ENCODE data around the gene LRRN3.
A peak's percentile ranks its signal among the peaks of the same experiment; 100 is the strongest.

LRRN3 gene

GRCh38 chr7:111090846-111091245 is at the start of gene LRRN3:
TSS of gene LRRN3 (plus strand) at chr7:111091127. CDS start at chr7:111122773, 31,646 bp downstream.
- H3K4me3 ChIP-seq (ENCODE audit: low read depth, low read length), result peak within 1 kb of the TSS; percentile 46
- no peak for TF ChIP-seq CTCF (IDR thresholded peaks at IDR 0.05; ENCODE audit: low read depth, low read length, missing control alignments)
- in situ Hi-C loops (cut with HindIII; ENCODE audit: low sequenced_read_pairs), result no loop called here
- DNase-seq (ENCODE audit: low read depth), result no peak

- TF ChIP-seq CTCF (IDR thresholded peaks at IDR 0.05; ENCODE audit: low read depth, low read length, missing control alignments), result no peak
- in situ Hi-C loops (cut with HindIII; ENCODE audit: low sequenced_read_pairs), result no loop called here
- DNase-seq (ENCODE audit: low read depth), result no peak
These were observed 49.4 kb upstream of the LRRN3 start for GRCh38 chr7:111041577-111041976.

GRCh38 chr7:111042842-111043241 is 48.1 kb upstream of the LRRN3 start:
- in situ Hi-C loops (cut with HindIII; ENCODE audit: low sequenced_read_pairs), result no loop called here
- no peak for DNase-seq (ENCODE audit: low read depth)
- no peak for TF ChIP-seq CTCF (IDR thresholded peaks at IDR 0.05; ENCODE audit: low read depth, low read length, missing control alignments)
- H3K4me3 ChIP-seq (ENCODE audit: low read depth, low read length), result no peak overlapping the region

More at GRCh38 chr7:111041577-111041976, 49.4 kb upstream of the LRRN3 start:
- no peak overlapping the region for H3K4me3 ChIP-seq (ENCODE audit: low read depth, low read length)

GRCh38 chr7:111043561-111043960 is 47.4 kb upstream of the LRRN3 start:
- in situ Hi-C loops (cut with HindIII; ENCODE audit: low sequenced_read_pairs), result no loop called here
- TF ChIP-seq CTCF (IDR thresholded peaks at IDR 0.05; ENCODE audit: low read depth, low read length, missing control alignments), result no peak
- H3K4me3 ChIP-seq (ENCODE audit: low read depth, low read length), result no peak overlapping the region
- no peak for DNase-seq (ENCODE audit: low read depth)

- no peak for DNase-seq (ENCODE audit: low read depth)
- in situ Hi-C loops (cut with HindIII; ENCODE audit: low sequenced_read_pairs), result no loop called here
- TF ChIP-seq CTCF (IDR thresholded peaks at IDR 0.05; ENCODE audit: low read depth, low read length, missing control alignments), result no peak
These were observed 45.5 kb upstream of the LRRN3 start for GRCh38 chr7:111045449-111045848.

GRCh38 chr7:111047595-111047994 is 43.3 kb upstream of the LRRN3 start:
- TF ChIP-seq CTCF (IDR thresholded peaks at IDR 0.05; ENCODE audit: low read depth, low read length, missing control alignments), result no peak
- H3K4me3 ChIP-seq (ENCODE audit: low read depth, low read length), result no peak overlapping the region
- no peak for DNase-seq (ENCODE audit: low read depth)
- in situ Hi-C loops (cut with HindIII; ENCODE audit: low sequenced_read_pairs), result no loop called here

More at GRCh38 chr7:111045449-111045848, 45.5 kb upstream of the LRRN3 start:
- no peak overlapping the region for H3K4me3 ChIP-seq (ENCODE audit: low read depth, low read length)
